COR-L47 (cell line): ENCODE measurements around the gene CLDN15.
"Not testable (repeated sequence)": the region's sequence is repeated elsewhere in the genome, so short reads cannot be mapped to it uniquely, and the experiment has no call there.

Experiments used
- DNase-seq: peaks from one replicate; lab custom pipeline; 2025; lab: John Stamatoyannopoulos, UW

Gene CLDN15, protein sequence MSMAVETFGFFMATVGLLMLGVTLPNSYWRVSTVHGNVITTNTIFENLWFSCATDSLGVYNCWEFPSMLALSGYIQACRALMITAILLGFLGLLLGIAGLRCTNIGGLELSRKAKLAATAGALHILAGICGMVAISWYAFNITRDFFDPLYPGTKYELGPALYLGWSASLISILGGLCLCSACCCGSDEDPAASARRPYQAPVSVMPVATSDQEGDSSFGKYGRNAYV

DNA sequence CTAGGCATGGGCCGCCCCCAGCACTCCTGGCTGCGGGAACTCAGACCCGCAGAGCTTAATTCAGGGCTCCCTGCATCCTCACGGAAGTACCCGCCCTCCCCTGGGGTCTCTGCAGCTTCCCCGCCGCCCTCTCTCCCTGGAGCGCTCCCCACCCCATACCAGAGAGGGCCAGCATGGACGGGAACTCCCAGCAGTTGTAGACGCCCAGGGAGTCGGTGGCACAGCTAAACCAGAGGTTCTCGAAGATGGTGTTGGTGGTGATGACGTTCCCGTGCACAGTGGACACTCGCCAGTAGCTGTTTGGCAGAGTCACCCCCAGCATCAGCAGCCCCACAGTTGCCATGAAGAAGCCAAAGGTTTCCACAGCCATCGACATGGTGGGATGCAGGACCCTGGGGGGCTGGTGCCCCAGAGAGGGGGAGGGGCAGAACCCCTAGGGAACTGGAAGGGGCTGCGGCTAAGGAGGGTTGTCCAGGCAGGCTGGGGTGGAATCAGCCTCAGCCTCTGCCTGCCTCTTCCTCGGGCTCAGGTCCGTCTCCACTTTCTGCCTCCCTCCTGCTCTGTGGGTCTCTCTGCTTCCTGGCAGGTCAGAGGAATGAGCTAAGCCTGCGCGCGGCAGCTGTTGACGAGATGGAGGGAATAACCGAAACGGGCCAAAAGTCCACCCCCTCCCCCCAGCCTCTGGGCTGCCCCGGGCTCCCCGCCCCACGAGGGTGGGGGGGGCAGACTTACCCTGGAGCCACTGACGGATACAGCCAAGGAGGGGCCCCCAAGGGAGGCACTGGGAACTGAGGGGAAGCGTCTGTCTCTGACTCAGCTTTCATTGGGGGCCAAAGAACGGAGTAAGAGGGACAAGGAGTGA lies at the start of gene CLDN15:
CLDN15 (minus strand) TSS at position 597 of the 862 bp plus-strand sequence; CDS start at position 376, 221 bp downstream.
- no peak for DNase-seq

DNA sequence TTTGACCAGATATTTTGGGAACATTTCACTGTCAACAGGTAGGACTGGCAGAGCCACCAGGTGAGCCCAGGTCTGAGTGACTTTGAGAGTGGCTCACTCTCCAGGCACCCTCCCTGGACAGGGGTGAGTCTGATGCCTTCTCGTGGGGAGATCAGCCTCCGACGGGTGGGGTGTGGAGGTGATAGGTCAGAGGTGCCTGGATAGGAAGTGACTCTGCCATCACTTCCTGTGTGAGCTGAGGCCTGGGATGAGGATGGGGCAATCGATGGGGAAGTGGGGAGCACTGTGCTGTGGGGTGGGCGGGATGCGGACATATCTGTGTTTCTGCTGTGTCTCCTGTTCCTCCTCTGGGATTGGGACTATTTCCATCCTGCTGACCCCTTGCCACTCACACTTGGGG lies 49.4 kb upstream of the CLDN15 start:
- DNase-seq: no peak

DNA sequence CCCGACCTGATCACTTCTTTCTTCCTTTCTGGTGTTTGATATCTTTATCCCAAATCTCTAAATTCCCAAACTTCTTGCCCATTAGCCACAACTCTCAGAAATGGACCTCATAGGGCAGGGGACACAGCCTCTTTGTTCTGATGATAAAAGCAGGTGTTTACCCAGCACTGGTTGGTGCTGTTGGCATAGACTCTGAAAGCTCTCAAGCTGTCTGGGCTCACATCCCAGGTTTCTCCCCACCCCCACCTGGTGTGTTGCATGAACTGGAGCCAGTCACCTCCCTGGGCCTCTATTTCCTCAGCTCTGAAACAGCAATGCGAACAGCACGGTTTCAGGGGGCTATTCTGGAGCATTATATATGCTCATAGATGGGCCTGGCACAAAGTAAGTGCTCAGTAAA lies 48.3 kb upstream of the CLDN15 start:
- peak; percentile 8 for DNase-seq

DNA sequence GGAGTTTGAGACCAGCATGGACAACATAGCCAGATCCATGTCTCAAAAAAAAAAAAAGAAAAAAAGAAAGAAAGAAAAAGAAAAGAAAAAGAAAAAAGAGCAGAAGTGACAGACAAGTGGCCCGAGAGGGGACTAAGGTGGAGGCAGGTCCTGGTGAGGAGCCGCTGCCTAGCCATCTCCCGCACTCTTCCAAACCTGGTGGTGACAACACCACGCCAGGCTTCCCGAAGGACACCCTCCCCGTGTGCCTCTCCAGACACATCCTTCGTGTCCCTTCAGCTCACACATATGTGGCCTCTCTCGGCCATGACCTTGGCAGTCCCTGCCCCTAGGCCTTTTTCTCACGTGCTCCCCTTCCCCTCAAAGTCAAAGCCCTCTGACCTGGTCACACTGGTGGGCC lies 47.6 kb upstream of the CLDN15 start:
- no peak for DNase-seq

DNA sequence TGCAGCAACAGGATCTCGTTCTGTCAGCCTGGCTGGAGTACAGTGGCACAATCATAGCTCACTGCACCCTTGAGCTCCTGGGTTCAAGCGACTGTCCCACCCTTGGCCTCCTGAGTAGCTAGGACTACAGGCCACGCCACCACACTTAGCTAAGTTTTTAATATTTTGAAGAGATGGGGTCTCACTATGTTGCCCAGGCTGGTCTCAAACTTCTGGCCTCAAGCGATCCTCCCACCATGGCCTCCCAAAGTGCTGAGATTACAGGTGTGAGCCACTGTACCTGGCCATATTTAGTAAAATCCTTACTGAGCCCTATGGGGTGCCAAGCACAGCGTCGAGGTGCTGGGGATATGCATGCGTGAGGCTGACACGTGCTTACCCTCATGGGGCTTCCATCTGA lies 43.3 kb upstream of the CLDN15 start:
- not testable (repeated sequence) for DNase-seq

DNA sequence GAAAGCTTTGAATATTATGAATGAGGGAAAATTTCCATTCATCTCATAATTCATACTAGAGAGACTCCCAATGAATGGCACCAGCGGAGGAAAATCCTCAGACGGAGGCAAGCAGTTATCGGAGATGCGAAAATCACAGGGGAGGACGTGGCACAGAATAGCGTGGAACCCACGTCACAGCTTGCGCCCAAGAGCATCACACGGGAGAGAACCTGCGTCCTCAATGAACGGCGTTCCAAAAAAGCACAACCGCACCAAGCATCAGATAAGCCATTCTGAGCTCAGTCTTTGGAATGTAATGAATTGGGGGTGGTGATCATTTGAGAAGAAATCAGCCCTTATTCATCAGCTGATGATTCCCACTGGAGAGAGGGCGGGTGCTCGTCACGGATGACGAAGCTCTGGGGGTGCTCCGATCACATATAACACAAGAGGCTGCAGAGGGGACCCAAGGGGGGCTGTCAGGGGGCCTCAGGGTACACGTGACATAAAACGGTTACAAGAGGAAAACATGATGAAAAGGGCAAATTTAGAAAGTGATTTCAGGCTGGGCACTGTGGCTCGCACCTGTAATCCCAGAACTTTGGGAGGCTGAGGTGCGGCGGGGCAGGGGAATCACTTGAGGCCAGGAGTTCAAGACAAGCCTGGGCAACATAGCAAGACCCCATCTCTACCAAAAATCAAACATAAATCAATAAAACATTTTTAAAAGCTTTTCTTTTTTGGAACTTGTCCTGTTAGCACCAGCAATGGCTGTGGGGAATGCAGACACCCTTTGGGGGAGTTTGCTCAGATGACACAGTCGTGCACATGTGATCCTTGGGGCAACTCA lies 41.1 kb upstream of the CLDN15 start:
- no peak for DNase-seq

DNA sequence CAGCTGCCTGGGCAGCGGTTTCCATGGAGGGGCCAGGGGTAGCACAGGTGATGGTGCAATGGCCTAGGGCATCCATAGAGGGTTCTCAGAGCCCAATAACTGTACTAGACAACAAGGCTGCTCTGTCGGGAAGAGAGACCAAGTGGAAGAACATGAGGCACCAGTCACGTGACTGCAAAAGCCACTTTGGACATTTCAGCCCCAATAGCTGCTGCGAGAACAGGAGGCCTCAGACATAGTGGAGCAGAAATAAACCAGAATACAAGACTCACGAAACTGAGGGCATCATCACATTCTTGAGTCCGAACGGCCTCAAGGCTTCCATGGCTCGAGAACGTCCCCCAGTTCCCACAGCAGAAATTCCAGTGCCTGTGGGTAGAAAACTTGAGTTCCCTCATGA lies 39.6 kb upstream of the CLDN15 start:
- DNase-seq: no peak

DNA sequence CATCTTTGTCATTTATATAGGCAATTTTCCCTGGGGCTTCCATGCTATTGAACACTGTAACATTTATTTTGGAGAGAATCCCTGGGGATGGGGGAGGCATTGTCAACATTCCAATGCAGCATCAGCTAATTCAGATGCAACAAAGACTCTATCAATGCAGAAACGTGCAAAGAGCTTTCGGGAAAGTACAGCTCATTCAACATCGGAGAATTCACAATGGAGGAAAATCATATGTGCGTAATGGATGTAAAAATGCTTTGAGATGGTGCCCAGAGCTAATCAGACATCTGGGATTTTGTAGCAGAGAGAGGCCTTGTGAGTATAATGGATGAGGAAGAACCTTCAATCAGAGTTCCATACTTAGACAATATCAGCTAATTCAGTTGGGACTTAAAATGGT lies 35.6 kb upstream of the CLDN15 start:
- DNase-seq: no peak

DNA sequence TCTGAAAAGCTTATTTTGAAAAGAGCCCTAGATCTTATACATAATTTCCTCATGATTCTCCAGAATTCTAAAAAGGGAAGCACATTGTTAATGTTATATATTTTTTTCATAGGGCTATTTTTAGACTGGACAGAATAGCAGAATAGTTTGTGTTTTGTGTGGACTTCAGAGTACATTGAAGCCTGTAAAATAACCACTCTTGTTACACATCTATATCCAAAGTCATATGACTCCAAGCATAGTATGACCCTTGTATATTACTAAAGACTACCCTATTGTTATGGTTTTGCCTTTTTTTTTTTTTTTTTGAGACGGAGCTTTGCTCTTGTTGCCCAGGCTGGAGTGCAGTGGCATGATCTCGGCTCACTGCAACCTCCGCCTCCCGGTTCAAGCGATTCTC lies 33.4 kb upstream of the CLDN15 start:
- no peak for DNase-seq

DNA sequence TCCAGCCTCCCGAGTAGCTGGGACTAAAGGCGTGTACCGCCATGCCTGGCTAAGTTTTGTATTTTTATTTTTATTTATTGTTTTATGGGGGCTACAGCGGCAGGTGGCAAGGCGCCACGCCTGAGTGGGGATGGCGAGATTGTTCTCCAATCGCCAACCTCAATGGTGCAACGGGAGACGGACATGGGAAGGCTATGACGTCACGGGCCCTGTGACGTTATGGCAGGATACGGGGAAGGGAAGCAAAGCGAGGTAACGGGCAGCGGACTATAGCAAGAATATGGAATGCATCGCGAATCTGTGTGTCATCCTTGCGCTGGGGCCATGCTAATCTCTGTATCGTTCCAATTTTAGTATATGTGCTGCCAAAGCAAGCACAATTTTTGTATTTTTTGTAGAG lies 32.1 kb upstream of the CLDN15 start:
- no peak for DNase-seq

DNA sequence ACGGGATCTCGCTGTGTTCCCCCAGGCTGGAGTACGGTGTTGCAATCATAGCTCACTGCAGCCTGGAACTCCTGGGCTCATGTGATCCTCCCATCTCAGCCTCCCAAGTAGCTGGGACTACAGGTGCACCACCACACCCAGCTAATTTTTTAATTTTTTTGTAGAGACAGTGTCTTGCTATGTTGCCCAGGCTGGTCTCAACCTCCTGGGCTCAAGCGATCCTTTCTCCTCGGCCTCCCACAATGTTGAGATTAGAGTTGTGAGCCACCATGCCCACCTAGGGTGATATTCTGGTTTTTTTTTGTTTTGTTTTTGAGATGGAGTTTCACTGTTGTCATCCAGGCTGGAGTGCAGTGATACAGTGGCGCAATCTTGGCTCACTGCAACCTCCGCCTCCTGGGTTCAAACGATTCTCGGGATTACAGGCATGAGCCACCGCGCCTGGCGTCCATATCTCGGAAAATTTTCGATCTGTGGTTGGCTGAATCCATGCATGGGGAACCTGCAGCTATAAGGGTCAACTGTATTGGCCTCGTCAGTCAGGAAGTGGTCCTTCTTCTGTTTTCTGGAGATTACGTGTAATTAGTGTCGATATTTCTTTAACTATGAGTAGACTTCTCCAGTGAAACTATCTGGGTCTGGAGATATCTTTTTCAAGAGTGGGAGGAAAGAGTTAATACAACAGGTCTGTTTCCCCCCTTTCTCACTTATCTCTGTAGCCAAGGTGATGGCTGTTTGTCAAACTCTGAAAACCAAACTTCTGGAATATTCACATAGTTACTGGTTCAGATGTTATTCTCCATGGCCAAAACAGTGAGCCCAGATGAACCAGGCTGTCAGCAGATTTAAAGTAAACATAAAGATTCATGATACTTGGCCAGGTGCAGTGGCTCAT lies 28.3 kb upstream of the CLDN15 start:
- DNase-seq: no peak

DNA sequence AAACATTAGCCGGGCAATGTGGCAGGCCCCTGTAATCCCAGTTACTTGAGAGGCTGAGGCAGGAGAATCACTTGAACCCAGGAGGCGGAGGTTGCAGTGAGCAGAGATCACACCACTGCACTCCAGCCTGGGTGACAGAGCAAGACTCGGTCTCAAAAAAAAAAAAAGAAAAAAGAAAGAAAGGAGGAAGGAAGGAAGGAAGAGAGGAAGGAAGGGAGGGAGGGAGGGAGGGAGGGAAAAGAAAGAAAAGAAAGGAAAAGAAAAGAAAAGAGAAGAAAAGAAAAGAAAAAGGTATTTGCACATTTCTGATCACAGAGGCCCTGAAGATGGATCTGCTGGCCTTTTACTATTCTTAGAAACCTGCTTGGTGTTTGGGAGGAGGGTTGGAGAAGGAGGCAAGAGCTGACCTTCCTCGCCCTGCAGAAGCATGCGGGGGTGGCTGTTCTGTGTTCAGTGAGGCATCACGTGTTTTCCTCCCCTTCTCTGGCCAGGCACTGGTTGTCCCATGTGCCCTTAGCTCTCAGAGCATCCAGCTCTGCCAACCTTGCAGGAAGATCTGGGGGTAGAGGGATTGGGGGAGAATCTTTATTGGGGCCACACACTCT lies 26.6 kb upstream of the CLDN15 start:
- DNase-seq: not testable (repeated sequence)

DNA sequence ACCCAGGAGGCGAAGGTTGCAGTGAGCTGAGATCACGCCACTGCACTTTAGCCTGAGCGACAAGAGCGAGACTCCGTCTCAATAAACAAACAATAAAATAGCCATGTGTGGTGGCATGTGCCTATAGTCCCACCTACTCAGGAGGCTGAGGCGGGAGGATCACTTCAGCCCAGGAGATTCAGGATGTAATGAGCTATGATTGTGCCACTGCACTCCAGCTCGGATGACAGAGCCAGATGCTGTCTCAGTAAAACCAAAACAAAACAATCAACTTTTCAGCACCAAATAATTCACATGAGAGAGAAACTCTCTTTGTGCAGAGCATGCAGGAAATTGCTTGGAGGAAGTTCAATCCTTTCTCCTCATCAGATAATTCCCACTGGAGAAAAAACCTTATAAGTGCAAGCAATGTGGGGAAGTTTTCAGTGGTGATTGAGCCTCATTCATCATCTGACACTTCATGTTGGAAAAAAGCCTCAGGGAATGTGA lies 20.7 kb upstream of the CLDN15 start:
- DNase-seq: no peak

DNA sequence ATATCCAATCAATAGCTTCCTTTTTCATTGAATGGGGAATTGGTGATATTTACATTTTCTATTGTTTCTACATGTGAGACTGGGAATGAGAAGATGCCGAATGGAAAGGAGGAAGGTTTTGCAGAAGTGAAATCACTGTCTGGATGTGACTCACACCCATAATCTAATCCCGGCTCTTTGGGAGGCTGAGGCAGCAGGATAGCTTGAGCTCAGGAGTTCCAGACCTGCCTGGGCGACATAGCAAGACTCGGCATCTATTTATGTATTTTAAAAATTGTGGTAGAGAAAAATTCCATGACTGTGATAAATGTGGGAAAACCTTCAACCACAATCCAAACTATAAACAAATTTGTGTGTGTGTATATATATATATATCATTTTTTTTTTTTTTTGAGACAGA lies 18.2 kb upstream of the CLDN15 start:
- DNase-seq: no peak

DNA sequence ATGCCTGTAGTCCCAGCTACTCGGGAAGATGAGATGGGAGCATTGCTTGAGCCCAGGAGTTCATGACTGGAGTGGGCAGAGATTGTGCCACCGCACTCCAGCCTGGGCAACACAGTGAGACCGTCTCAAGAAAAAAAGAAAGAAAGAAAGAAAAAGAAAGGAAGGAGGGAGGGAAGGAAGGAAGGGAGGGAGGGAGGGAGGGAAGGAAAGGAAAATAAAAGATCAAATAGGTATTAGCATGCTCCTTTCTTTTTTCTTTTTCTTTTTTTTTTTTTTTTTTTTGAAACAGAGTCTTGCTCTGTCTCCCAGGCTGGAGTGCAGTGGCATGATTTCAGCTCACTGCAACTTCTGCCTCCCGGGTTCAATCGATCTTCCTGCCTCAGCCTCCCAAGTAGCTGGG lies 15.6 kb upstream of the CLDN15 start:
- DNase-seq: not testable (repeated sequence)

DNA sequence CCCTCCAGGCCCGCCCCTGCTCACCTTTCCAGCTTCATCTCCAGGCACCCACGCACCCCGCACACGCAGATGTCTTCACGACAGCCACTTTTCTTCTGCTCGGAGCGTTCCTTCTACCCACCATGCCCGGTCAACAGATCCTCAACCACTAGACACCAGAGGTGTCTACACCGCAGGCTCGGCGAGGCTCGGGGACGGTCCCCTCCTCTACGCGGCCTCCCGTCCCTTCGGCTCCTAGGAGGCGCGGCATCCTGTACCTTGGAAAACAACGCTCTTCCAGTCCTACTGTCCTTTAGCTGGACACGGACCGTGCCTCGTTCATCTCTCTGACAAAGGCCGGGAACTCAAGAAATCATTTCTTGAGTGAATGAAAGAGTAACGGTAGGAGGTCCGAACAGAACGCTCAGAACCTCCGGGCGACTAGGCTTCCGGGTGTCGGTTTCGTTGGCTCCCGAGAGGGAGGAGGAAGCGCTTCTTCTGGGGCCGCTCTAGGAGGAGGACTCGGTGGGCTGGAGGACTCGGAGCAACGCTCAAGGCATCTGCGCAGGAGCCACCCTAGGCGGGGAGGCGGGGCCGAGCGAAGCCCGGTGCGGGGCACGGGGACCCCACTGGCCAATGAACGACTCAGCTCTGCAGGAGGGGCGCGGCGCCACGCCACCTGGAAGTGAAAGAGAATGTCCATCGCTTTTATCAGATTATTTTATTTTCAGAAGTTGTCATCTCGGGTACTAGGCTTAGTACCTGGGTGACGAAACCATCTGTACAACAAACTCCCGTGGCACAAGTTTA lies 14.5 kb upstream of the CLDN15 start:
- peak; percentile 95 for DNase-seq

DNA sequence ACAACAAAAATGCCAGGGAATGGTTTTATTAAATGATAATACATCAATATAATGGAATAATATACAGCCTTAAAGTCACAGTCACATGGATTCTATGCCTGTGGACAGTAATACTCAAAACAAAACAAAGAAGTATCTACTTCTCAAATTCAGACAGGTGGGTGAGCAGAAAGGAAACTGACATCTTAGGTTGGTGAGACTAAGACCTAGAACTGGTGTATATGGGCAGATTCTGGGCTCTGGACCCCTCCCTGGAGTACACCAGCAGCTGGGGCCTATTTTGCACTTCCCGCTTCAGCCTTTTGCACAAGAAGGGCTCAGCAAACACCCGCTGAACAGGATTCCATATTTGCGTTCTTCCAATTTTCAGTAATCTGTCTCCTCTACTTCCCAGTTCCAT lies 12.7 kb upstream of the CLDN15 start:
- DNase-seq: no peak

DNA sequence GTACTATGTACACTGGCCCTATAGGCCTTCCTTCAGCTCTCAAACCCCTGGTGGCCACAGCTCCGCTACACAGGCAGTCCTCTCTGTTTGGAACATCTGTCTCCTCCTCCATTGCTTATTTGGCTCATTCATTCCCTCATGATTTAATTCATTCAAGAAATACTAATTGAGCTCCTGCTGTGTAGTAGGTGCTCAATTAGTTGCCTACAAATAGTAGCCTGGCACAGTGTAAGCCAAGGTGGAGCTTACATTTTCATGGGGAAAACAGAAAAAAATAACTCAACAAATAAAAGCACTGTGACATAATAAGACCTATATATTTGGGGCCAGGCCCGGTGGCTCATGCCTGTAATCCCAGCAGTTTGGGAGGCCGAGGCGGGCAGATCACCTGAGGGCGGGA lies 10.7 kb upstream of the CLDN15 start:
- no peak for DNase-seq

DNA sequence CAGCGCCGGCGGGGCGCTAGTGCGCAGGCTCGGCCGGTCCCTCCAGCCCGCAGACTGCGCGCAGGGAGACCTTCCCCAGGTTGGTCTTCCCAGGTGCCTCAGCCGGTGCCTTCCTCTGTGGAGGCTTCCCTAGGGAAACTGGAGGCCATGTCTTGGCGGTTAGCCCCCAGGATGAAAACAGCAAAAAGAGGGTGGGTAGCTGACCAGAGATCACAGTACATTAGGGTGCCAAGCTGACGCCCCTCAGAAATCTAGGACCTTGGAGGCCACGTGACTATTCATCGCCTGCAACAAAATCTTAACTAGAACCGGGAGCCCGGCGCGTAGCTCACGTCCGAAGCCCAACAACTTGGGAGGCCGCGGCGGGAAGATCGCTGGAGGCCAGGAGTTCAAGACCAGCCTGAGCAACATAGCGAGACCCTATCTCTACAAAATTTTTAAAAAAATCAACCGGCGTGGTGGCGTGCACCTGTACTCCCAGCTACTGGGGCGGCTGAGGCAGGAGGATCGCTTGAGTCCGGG lies 7.6 kb upstream of the CLDN15 start:
- no peak for DNase-seq
